ENCODE data around the gene HOXD11. TPM values are rescaled to one million over a fixed set of nuclear protein-coding genes. Genes with fewer than 3 reads are reported as not detected.
A peak's percentile ranks its signal among the peaks of the same experiment; 100 is the strongest.

Gene HOXD11
- polyA plus RNA-seq, 3 donors = 55.1 to 72.7 (median 67.2) TPM

DNA sequence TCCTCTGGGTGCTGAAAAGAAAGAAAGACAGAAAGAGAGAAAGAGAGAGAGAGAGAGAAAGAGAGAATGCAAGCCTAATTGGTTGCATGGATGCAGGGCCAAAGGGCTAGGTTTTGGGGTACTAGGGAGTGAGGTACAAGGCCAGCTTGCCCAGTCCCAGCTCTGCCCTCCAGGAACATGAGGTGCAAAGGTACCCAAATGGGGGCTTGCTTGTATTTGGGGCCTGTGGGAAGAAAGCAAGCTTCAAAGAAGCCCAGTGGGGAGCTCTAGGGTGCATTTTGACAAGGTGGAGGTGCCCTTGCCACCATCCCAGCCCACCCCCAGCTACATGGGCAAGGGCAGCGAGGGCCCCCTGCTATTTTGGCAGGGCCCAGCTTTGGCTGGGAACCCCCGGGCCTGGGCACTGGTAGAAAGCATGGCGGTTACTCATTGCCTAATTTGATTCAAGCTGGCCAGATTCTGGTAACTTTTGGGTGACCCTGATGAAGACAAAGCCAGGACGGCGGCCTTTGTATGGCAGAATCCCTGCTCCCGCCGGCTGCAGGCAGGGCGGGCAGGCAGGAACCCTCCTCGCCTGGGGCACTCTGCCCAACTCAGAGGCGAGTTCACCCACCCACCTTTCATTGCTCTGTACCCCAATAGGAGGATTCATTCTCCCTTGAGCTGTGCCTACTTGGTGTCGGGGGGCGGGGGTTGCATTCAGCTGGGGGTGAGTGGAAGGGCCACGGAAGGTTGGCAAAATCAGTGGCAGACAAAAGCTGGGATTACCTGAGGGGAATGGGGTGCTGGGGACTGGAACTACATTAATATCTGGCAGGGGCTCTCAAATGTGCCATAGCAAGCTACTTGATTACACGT, 43.7 kb downstream of the HOXD11 start:
- DNase-seq (ENCODE audit: extremely low read depth in 1 of 11, low read depth in 9 of 11, low spot score in 4 of 11) = no peak

- DNase-seq (ENCODE audit: extremely low read depth in 1 of 11, low read depth in 9 of 11, low spot score in 4 of 11) = no peak
Measured at GRCh38 chr2:176151442-176152287, 44.6 kb downstream of the HOXD11 start, which contains the start of gene HOXD4. Gene HOXD4 (plus strand): TSS chr2:176151550. CDS start chr2:176151634, 84 bp downstream.

GRCh38 chr2:176152350-176153181, 45.5 kb downstream of the HOXD11 start:
- DNase-seq (ENCODE audit: extremely low read depth in 1 of 11, low read depth in 9 of 11, low spot score in 4 of 11) = peak in 1 of 11 donors; percentile 13

GRCh38 chr2:176154576-176155252, 47.6 kb downstream of the HOXD11 start:
- no peak for DNase-seq (ENCODE audit: extremely low read depth in 1 of 11, low read depth in 9 of 11, low spot score in 4 of 11)

DNA sequence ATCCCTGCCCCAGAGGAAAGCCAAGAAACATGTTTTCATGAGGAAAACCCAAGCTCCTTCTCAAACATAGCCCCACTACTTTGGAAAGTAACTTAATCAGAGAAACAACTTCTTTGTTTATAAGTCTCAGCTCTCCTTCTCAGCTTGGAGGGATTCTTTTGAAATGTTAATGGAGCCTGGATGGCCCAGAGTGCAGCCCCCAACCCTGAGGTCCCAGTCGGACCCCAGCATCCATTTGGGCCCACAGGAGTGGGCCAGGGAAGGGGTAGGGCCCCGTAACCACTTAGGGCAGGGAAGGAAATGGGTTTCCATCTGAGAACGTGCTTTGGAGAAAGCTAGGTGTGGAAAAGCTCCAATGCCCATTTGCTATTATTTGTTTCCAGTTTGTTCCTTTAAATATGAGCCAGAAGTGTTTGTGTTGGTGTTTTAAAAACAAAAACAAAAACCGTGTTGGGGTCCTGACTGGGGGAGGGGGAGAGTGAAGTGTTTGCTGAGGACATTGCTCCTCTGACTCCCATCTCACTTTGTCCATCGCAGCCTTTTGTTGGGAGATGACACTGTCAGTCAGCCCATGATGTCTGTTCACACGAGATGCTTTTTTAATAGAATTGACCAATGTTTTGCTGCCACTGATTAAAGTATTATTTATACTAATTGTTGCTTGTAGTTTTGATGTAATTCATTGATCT, 48.4 kb downstream of the HOXD11 start:
- no peak for DNase-seq (ENCODE audit: extremely low read depth in 1 of 11, low read depth in 9 of 11, low spot score in 4 of 11)

- DNase-seq (ENCODE audit: extremely low read depth in 1 of 11, low read depth in 9 of 11, low spot score in 4 of 11) = no peak
Measured at GRCh38 chr2:176156301-176156806, 49.3 kb downstream of the HOXD11 start.

- peak in 1 of 11 donors; percentile 42 for DNase-seq (ENCODE audit: extremely low read depth in 1 of 11, low read depth in 9 of 11, low spot score in 4 of 11)
Measured at GRCh38 chr2:176156807-176157498, 49.9 kb downstream of the HOXD11 start, which contains the start of gene HOXD3. Gene HOXD3 (plus strand): TSS chr2:176157307. CDS start chr2:176169115, 11,808 bp downstream.

GRCh38 chr2:176157499-176158185, 50.6 kb downstream of the HOXD11 start:
- peak in 1 of 11 donors; percentile 55 for DNase-seq (ENCODE audit: extremely low read depth in 1 of 11, low read depth in 9 of 11, low spot score in 4 of 11)

- DNase-seq (ENCODE audit: extremely low read depth in 1 of 11, low read depth in 9 of 11, low spot score in 4 of 11) = peak in 1 of 11 donors; percentile 44
Measured at GRCh38 chr2:176158186-176158591, 51.1 kb downstream of the HOXD11 start.

GRCh38 chr2:176158855-176159662, 52.0 kb downstream of the HOXD11 start:
- peak in 1 of 11 donors; percentile 63 for DNase-seq (ENCODE audit: extremely low read depth in 1 of 11, low read depth in 9 of 11, low spot score in 4 of 11)

Other genes with a start within 250 kb of the HOXD11 start
- 10 to 100 TPM; 20.8 to 28.3 (median 26.6) TPM for gene LNPK, start 105.0 kb upstream of the HOXD11 start, polyA plus RNA-seq (ENCODE audit: insufficient read length in 3 of 3)
- not detected for gene EVX2, start 23.3 kb upstream of the HOXD11 start, polyA plus RNA-seq (ENCODE audit: insufficient read length in 3 of 3)
- under 1 TPM; 0.14 to 0.22 (median 0.17) TPM for gene HOXD13, start 14.6 kb upstream of the HOXD11 start, polyA plus RNA-seq (ENCODE audit: insufficient read length in 3 of 3)
- under 1 TPM; 0.26 to 0.76 (median 0.62) TPM for gene HOXD12, start 7.5 kb upstream of the HOXD11 start, polyA plus RNA-seq (ENCODE audit: insufficient read length in 3 of 3)
- 100 to 1,000 TPM; 163 to 188 (median 178) TPM for gene HOXD10, start 9.5 kb downstream of the HOXD11 start, polyA plus RNA-seq (ENCODE audit: insufficient read length in 3 of 3)
- gene HOXD9, start 15.4 kb downstream of the HOXD11 start, polyA plus RNA-seq (ENCODE audit: insufficient read length in 3 of 3) = 10 to 100 TPM; 74.3 to 99.6 (median 80.9) TPM
- gene HOXD8, start 22.4 kb downstream of the HOXD11 start, polyA plus RNA-seq (ENCODE audit: insufficient read length in 3 of 3) = 100 to 1,000 TPM; 169 to 187 (median 181) TPM
- 10 to 100 TPM; 47.8 to 80.8 (median 56.1) TPM for gene HOXD4, start 44.3 kb downstream of the HOXD11 start, polyA plus RNA-seq (ENCODE audit: insufficient read length in 3 of 3)
- gene HOXD3, start 50.0 kb downstream of the HOXD11 start, polyA plus RNA-seq (ENCODE audit: insufficient read length in 3 of 3) = 10 to 100 TPM; 25.3 to 30.3 (median 26.5) TPM
- 10 to 100 TPM in 2 of 3 donors, 1 to 10 TPM in 1; 9.8 to 12.4 (median 10.4) TPM for gene HOXD1, start 81.4 kb downstream of the HOXD11 start, polyA plus RNA-seq (ENCODE audit: insufficient read length in 3 of 3)
- 10 to 100 TPM; 80.8 to 99.6 (median 91.0) TPM for gene MTX2, start 162.2 kb downstream of the HOXD11 start, polyA plus RNA-seq (ENCODE audit: insufficient read length in 3 of 3)

Data from renal cortex interstitium (tissue), 11 donors.